Neural progenitor cell (in vitro differentiated cells): ENCODE results near the gene CFAP299.
"Not testable (repeated sequence)": the region's sequence is repeated elsewhere in the genome, so short reads cannot be mapped to it uniquely, and the experiment has no call there.

ENCODE experiments used
- EZH2 ChIP-seq: fragments of 200-600 bp; sonication (generic); IDR thresholded peaks from 2 replicates; pipeline ENCODE4 v1.6.1; 2017; ENCODE audit warnings: antibody characterized with exemption, mild to moderate bottlenecking, moderate library complexity
- EZH2phosphoT487 ChIP-seq: fragments of 200-600 bp; sonication (generic); IDR thresholded peaks from 2 replicates; pipeline ENCODE4 v1.6.1; 2017; ENCODE audit warnings: antibody characterized with exemption

DNA sequence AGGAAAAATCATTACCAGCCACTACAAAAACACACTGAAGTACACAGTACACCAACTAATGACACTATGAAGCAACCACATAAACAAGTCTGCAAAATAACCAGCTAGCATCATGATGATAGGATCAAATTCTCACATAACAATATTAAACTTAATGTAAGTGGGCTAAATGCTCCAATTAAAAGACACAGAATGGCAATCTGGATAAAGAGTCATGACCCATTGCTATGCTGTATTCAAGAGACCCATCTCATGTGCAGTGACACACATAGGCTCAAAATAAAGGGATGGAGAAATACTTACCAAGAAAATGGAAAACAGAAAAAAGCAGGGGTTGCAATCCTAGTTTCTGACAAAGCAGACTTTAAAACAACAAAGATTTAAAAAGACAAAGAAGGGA is 7.2 kb downstream of the CFAP299 start:
- not testable (repeated sequence) for TF ChIP-seq EZH2phosphoT487, EZH2
